Measurements from ENCODE around the gene TBC1D22A.

Gene TBC1D22A

DNA sequence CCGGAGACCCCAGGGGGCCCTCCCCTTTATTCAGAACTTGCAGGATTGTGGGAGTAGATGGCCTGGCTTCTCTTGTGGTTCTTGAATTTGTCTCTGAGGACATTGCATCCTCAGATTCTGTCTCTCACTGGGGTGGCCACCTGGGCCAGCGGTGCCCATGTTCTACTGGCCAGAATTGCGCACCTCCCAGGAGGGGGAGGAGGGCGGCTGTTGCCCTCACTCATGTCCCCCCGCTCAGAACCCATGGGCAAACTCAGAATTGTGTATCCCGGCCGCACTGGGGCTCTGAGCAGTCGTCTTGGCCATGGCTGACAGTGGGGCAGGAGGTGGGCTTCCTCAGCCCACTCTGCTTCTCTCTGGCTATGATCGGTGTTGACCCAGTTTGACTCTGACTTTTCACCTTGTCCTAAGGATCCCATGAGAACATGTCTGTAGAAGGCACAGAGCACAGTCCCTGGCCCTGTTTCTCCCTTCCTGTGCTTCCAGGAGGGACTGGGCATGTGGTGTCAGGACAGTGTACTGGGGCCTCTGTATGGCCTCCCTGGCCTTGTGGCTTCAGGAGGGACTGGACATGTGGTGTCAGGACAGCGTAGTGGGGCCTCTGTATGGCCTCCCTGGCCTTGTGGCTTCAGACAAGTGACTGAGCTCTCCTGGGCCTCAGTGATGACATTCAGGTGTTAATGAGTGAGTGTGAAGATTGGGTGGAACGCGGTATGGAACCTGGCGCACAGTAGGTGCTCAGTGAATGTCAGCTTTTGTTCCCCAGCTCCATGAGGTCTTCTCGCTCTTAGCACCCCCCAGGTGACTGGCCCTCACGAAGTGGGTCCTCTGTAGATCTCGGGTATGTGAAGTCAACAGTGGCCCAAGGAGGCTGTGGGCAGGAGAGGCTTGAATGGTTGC, 99.3 kb downstream of the TBC1D22A start:
- no peak for DNase-seq

DNA sequence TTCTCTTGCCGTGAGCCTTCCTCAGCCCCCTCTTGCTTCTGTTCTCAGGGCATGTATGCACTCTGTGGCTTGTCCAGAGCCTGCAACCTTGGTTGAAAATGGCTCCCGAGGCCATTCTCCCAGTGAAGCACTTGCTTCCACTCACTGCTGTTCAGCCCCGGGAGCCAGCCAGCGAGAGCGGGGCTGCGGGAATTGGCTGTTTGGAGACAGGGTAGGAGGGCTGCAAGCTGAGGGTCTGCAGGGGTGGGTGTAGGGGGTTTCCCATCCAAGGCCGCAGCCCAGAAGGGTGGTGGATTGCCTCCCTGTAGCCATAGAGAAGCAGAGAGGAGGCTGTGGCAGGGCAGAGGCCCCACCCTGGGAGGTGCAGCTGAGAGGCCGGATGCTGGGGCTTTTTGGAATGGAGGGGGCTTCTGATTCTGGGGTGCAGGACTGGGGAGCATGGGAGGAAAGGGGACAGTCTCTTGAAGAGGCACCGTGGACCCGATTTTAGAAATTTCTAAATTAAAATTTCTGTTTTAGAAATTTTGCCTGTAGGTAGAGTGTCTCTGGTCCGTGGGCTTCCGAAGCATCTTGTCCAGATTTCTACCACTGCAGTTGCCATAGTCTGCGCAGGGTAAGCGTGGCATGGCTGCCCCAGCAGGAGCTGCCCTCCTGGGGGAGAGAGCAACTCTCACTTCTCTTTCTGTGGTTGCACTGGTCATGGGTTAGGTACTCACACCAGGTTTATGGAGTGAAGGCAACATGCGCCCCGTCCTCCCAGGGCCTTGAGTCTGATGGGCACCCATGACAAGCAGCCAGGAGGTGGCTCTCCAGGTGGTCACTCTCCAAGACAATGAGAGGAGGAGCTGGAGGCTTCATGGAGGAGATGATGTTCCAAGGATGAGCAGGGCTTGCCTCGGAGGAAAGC, 100.2 kb downstream of the TBC1D22A start:
- DNase-seq: no peak

DNA sequence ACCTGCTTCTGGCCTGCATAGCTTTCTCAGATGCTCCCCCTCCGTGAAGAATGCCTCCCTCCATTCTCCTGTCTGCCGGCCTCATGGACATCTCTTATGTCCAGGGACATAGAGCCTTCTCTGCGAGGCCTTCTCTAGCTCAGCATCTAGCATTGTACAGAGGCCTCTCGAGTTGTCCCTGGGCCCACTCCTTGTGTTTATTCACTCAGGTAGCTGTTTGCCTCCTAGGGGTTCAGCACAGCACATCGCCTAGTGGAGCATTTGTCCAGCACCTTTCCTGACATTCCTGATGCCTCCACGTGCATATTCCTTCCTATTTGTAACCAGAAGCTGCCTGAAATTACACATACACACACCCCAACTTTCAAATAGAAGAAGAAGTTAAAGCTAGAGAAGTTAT, 101.3 kb downstream of the TBC1D22A start:
- DNase-seq: no peak

DNA sequence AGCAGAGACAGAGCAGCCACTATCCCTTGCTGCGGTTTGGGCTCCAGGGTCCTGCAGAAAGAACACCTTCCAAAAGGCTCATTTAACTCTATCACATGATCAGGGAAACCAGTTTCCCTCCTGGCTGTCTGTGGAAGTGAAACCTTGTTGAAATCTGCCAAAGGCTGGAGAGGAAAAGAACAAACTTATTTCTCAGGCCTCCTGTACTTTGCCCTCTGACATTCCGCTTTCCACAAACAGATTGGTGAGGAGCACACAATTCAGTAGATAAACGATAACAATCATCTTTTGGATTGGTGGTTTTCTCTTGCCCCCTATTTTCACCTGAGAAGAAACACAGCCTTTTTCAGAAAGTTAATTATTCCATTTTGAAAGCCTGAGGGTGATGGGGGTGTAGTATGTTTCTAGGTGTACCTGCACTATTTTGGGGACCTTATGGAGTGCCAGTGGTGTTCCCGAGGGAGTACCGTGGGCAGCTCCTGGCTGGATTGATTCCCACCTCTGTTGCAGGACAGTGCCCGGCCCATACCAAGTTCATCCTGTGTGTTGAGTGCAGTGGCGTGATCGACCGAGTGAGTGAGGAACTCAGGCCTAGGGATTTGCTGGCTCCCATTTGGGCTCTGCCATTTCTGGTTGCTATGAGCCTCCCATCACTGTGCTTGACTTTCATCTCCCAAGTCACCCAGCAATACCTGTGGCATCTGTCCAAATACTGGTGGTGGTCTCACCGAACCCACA, 102.0 kb downstream of the TBC1D22A start:
- DNase-seq: no peak

DNA sequence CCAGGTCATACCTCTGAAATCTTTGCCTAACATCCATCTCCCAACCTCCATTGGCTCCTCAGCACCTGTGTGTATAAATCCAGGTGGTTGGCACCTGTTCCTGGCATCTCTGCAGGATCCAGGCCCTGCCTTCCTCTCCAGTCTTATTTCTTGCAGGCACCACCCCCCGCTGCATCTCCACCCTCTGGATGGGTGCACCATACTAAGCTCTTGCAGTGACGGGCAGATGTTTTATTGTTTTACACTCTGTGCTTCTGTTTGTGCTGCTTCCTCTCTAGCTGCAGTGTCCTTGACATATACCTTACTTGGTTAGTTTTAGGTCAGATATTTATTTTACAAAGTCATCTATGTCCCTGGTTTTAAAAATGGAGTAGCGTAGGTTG, 102.6 kb downstream of the TBC1D22A start:
- no peak for DNase-seq

DNA sequence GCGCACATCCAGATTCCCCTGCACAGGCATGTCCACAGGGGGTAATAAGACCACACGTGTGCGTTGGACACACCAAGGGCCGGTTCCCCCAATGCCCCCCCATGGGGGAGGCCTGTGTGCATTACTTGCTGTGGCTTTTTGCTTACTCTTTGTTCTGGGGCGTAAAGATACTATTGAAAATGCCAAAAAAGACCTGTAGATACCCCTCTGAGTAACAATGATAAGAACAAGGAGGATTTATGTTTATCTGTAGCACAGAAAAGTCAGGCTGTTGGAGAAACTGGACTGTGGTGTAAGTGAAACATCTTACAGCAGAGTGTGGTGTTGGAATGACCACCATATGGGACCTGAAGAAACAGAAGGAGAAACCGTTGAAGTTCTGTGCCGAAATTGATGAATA, 103.2 kb downstream of the TBC1D22A start:
- no peak for DNase-seq

DNA sequence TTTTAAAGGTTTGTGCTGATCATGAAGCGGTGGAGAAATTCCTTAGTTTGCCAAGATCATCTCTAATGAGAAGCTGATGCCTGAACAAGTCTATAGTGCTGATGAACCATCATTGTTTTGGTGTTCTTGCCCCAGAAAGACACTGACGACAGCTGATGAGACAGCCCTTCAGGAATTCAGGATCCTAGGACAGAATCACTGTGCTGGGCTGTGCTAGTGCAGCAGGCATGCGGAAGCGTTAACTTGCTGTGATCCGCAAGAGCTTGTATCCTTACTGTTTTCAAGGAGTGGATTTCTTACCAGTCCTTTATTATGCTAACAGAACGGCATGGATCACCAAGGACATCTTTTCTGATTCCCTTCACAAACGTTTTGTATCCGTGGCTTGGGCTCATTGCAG, 104.1 kb downstream of the TBC1D22A start:
- peak; percentile 89 for DNase-seq

DNA sequence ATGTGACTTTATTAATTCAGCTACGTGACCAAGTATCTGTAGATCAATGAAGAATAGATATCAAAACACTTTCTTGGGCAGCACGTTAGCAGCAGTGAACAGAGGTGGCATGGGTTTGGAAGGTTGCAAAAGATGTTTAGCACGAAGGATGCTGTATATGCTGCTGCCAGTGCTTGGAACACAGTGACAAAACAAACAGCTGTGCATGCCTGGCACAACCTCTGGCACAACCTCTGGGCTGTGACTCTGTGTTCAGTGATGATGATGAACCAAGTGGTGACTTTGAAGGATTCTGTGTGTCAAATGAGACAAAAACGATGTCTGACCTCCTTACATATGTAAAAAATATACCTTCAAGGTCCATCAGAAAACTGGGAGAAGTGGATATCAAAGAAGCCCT, 104.7 kb downstream of the TBC1D22A start:
- no peak for DNase-seq

DNA sequence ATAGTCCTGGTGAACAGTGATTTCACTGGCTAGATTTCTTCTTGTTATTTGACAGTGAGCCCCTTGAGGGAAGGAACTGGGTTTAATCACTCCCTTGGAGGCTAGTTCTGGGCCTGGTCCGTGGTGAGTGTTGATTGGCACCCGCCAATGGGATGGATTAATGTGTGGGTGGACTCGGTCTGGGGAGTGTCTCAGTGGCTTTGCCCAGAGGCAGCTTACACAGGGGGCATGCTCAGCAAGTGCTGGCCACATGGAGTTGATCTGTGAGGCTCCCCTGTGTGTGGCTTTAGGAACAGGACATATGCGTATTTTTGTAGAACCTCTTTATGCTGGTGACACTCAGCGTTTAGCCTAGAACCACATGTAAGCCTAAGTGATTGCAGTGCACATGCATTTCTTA, 106.9 kb downstream of the TBC1D22A start:
- DNase-seq: peak; percentile 13

DNA sequence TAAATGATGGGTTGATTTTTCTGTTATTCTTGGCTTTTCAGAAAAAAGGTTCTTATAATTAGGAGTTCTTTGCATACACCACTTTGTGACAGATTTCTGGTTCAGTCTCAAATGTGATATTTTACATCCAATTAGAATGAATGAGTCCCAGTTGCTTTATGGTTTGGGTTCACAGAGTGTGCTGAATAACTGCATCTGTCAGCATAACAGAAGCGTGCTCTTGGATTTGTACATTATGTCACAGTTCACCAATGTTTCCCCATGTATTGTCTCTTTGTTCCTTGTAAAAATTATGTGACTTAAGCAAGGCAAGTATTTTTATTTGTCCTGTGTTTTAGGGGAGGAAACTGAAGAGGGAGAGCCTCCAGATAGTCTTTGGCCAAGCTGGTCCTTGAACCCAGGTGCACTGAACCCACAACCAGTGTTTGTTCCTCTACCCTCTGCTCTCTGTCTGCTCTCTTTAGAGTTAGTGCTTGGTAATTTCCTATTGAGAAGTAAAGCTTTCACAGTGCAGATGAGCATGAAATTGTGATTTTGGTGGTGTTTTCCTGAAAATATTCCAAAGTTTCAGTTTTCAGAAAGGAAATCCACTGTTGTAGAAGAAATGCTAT, 107.5 kb downstream of the TBC1D22A start:
- no peak for DNase-seq

DNA sequence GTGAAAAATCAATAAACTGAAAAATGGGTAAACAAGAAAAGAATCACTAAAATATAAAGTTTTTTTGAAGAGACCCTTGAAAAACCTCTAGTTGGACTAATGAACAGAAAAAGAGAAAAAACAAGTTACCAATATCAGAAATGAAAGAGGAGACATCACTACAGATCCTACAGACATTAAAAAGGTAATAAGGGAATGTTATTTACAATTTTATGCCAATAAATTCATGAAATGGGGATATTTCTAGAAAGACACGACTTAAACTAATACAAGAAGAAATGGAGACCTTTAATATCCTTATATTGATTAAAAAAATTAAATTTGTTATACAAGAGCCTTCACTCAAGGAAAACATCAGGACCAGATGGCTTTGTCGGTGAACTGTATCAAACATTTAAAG, 109.4 kb downstream of the TBC1D22A start:
- no peak for DNase-seq

DNA sequence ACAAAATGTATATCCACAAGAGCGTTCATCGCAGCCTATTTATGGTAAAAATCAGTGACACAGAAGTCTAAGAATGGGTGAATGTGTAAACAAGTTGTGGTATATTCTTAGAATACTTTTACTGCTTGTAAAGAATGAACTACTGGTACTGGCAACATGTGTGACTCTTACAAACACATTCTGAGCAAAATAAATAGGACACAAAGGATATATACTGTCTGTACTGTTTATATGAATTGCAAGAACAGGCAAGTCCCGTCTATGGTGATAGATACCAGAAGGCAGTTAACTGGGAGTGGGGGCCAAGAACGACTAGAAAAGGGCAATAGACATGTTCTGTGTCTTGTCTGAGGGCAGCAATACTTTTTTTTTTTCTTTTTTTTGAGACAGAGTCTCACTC, 112.6 kb downstream of the TBC1D22A start:
- DNase-seq: no peak

DNA sequence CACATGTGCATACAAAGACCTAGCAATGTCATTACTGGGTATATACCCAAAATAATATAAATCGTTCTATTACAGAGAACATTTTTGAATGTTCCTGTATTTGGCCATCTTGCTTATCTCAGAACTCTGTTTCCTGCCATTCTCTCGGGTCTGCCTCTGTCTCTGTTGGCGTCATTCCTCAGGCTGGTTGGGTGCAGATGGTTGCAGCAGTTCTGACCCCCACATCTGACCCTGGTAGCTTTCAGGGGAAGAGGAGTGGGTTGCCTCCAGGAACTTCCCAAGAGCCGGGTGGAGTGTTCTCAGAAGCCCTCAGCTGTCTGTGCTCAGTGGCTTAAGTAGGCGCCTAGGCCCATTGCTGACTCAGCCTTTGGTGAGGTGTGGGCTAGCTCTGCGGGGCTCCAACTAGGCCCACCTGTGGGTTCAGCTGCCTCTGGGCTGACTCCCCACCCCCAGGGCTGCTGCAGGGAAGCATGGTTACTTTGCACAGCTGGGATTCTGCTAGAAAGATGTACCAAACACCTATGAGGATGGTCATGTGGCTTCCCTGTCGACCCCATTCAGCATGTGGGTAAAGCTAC, 114.0 kb downstream of the TBC1D22A start:
- no peak for DNase-seq

DNA sequence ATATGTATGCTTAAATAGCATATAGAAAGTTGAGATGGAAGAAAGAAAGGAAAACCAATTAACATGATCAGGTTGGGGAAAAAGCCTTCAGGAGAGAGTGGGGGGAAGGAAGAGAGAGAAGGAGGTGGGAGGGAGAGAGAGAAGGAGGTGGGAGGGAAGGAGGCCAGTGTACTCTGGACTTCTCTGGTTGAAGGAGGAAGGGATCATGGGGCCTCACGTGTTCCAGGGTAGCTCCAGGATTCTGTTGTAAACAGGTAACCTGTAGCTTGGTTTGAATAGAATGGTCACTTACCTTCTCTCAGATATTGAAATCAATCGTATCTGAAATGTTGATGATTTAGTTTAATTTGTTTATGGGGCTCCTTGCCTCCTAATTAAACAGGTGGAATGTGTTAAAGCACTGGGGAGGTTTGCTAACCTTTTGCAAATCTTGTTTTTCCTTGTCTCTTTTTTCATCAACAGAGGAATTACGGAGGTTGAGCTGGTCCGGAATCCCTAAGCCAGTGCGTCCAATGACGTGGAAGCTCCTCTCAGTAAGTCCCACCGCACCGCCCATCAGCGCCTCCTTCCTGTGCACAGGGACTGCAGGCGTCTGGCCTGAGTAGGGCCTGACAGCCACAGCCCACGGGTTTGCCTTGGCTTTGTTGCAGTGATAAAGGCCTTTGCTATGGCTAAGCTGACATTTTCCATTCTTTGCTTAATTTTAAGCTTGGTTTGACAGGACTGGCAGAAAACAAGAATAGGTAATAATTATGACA, 115.9 kb downstream of the TBC1D22A start:
- DNase-seq: no peak

DNA sequence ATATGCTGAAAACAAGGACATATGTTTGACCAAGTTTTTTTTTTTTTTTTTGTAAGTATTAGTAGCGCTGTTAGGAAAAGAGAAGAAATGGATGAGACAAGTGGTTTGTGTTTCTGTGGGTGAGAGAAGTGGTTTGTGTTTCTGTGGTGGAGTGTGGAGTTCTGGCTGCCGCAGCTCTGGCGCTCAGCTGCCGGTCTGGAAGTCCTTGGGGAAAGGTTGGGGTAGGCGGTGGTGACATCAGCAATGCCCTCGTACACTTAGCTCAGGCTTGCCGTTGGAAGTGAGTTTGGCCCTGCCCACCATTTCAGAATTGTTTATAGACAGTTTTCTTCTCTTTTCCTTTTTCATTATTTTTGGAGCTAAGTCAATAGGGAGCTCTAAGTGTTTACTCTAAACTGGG, 116.6 kb downstream of the TBC1D22A start:
- DNase-seq: peak; percentile 17

DNA sequence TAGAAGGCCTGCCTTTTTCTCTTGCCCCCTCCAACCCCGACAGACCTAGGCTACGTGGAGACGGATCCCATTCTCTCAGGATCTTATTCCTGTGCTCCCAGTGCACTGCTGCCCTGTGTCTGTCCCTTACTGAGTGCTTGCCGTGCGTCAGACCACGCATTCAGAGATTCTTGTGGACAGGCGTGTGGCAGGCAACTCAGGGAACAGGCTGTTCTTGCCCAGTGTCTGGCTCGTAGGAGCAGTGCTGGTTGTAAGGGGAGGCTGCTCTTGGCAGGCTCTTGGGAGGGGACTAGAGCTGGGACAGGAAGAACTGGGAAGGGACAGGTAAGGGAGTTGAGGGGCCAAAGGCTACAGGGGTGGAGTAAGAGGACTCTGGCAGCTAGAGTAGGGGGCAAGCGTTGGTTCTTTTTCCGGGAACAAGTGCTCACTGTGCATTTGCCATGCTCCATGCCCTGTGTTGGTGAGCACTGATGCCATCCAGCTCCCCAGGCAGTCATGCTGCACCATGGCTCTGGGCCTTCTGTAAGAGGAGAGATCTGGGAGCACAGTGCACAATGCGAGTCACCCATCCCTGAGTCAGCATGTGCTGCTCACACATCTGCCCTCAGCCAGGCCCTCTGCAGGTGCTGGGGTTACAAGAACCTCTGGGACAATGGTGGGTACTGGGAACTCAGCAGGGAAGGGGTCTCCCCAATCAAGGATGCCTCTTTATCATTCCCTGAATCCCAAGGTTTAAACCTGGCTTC, 119.1 kb downstream of the TBC1D22A start:
- DNase-seq: peak; percentile 21

DNA sequence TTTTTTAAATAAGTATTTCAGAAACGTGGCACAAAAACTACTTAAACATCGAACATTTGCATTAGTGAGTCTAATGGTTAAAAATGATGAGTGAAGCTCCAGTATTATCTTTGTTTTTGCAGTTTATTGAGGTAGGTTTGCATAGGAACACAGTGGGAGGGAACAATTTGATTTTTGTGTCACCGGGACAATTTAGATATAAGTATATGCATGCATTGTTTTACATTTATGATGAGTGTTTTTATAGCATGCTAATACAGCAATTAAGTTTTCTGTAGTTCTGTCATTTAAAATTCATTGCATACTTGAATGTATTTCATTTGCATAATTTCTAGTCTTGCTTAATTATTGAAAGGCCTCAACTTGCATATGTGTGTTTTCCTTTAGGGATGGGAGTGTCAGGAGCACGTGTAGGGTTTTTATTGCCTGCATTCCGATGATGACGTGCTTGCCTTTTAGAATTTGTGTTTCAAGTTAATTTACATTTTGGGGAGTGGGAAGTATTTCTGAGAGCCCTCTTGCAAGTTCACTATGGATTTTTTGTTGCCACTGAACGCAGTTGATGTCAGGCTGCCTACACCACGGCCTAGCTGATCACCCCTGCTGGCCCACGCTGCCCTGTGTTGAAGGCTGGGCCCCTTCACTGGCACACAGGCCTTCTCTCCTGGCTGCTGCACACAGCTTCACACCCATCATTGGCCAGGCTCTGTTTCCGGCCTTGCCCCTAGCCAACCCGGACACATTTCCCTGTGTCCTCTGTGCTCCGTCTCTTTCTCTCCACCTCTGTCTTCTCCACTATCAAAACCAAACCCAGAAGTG, 120.9 kb downstream of the TBC1D22A start:
- DNase-seq: no peak

DNA sequence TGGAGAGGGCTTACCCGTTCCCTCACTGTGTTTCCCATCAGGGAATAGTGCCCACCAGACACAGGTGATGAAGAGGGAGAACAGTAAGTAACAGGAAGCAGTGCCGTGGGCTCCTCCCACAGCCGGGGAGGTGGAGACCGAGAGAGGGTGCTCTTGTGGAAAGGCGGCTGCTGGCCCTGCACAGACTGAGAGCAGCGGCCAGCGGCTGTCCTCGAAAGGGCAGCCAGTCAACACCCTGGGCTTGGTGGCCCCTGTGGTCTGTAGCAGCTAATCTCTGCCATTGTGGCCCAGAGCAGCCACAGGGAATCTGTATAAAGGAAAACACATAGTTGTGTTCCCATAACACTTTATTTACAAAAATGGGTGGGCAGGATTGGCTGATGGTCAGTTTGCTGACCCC, 121.9 kb downstream of the TBC1D22A start:
- DNase-seq: no peak

DNA sequence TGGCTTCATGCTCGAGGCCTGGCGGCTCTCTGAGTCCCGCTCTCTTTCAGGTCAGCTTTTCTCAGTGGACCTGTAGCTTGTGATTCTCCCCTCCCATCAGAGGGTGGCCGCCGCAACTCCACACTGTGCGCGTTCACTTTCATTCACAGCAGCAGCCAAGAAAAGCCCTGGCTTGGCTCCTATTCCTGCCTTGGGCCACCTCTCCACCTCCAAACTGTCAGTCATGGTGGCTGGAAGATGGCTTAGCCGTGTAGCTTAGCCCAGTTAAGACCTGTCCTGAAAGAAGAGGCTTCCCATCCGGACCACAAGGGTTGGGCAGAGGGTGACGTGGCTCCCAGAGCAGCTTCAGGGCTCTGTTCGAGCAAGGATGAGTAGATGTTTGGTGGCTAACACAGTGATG, 125.5 kb downstream of the TBC1D22A start:
- DNase-seq: no peak

DNA sequence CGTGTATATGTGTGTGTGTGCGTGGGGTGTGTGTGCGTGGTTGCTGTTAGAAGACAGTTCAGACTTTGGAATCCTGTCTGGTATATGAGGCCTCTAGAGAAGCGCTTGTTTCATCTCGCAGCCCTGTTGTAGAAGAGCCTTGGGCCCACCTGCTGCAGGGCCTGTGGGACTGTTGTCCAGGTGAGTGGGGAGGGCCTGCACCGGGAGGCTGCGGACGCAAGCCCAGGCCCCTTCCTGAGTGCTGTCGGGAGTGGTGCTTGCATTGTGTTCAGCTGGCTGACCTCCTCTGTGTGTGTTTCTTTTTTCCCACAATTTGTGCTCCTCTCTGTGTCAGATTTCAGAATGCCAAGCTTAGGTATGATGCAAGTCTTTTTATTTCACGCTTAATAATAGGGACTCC, 128.4 kb downstream of the TBC1D22A start:
- no peak for DNase-seq
